Fibroblast of skin of right quadriceps (primary cell): ENCODE measurements around the gene SIX3.

ENCODE experiments used
- DNase-seq: peaks from one replicate; pipeline ENCODE4 v3.0.0-alpha.2; 2013

The SIX3 gene

DNA sequence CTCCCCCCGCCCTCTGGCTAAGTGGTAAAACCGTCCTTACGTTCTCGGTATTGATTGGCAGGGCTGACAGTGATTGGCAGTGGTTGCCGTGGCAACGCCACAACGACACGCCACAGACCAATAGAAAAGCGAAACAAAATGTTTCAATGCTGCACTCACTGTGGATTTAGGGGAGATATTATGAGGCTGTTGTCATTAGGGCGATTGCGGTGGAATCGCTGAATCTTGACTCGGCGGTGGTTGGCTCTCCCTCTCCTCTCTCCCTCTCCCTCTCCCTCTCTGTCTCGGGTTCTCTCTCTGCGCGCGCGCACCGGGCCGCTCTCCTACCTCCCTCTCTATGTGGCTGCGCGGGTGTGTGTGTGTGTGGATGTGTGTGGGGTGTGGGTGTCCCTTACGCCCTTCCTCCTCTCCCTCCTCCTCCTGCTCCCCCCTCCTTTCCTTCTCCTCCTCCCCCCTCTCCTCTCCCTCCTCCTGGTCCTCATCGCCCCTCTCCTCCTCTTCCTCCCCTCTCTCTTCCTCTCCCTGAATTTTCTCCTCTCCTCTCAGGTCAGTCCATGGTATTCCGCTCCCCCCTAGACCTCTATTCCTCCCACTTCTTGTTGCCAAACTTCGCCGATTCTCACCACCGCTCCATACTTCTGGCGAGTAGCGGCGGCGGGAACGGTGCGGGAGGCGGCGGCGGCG lies at the start of gene SIX3:
Gene SIX3, plus strand, starts transcription at position 152 of the 684 bp plus-strand sequence. Its CDS starts 403 bp downstream, at position 555.
- DNase-seq: no peak

DNA sequence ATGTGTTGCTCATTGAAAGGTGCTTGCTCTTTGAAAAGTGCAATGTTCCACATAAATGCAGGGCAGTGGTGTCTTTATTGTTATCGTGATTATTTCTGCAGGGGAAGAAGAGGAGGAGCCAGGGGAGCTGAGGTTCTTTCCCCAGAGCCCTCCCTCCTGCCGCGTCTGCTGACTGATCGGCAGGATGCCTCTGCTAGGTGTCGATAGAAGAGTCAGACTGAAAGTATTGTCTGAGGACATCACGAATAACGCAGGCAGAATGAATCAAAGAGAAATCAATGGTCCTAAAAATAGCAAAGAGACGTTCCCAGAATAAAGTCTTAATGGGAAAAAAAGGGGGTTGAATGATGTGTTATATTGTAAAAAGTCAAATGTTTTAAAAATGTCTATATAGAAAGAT lies 47.4 kb upstream of the SIX3 start:
- no peak for DNase-seq

DNA sequence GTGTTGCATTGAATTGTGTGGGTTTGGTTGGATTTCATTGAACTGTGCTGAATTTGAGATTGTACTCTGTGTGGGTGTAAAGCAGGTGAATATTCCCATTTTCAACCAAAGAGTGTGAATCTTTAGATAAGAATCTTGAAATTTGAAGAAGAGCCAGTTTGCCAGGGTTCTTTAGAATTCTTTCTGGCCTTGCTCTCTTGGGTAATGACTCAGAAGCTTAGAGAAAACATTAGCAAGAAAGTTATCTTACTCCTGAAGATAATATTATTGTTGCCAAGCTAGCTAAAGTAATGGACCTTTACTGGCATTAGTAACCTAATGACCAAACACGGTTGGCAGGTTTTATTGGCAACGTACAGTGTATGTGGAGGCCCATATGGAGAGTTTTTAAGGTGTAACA lies 46.4 kb upstream of the SIX3 start:
- DNase-seq: no peak

GRCh38 chr2:44897406-44897805 lies 44.1 kb upstream of the SIX3 start:
- DNase-seq: no peak

GRCh38 chr2:44902217-44903137 lies 39.0 kb upstream of the SIX3 start:
- DNase-seq: no peak

DNA sequence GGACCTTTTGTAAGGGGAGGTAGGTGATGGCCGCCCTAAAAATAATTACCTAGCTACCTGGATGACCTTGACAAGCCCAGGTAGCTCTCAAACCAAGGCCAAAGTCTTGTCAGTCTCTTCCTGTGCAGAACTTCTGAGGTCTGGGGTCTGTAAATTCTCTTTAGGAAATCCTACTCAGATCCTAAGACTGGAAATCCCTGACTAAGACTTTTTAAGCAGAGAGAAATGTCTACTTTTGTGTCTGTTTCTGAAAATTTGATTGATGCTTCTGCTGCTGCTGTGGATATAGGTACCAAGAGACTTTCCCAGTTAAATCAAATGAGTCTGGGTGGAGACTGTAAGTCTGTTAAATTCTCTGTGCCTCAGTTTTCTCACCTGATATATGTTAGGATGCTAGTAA lies 36.9 kb upstream of the SIX3 start:
- DNase-seq: no peak

DNA sequence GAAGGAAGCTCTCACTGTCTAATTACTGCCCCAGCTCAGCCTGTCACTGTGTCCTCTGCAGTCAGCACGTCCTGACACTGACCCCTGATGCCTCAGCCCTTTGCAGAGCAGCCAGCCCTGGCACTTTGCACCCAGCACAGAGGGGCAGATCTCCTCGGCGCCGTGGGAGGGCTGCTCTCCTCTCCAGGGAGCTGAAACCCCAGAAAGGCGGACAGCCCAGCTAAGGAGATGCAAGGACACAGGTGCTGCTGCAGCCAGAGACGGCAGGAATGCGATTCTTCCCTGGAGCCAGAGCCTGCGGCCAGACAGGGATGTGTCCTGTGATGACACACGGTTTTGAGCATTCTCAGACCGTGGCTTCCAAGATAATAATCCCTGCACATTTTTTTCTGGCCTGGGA lies 34.5 kb upstream of the SIX3 start:
- DNase-seq: no peak

GRCh38 chr2:44909831-44910230 lies 31.7 kb upstream of the SIX3 start:
- DNase-seq: no peak

- peak; percentile 4 for DNase-seq
These were observed 28.8 kb upstream of the SIX3 start for GRCh38 chr2:44912660-44913059.

DNA sequence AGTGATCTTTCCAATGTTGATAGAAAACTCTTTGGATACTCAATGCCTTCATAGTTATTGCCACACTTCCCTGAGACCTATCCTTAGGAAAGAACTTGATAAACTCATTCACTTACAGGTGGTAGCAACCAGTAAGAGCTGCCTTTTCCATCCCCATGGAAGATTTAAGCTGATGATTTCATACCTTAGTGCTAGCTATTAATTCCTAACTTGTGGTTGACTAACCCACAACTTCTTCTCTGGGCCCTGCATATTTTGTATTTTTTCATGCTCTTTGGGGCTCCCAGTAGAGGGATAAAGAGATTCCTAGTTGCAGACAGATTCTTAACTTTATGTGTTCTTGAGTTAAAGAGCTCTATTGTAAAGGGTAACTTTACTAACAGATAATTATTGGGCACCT lies 25.2 kb upstream of the SIX3 start:
- DNase-seq: no peak

- no peak for DNase-seq
These were observed 23.3 kb upstream of the SIX3 start for GRCh38 chr2:44918095-44918775.

DNA sequence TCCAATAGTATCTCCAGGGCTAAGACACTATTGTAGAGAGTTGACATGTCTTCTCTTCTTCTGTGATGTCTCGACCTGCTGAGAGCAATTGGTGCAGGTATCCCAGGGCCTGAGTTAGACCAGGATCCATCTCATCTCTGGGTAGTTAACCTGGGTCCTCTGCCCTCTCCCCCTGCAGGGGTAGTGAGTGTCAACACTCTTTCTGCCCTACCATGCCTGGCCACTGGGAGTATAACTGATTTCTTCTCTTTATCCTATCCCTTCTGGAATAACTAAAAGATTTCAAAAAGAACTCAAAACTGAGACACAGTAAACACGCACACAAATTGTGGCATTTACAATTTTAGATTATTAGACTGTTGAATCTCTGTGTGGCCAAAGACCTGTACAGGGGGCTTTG lies 20.8 kb upstream of the SIX3 start:
- no peak for DNase-seq

DNA sequence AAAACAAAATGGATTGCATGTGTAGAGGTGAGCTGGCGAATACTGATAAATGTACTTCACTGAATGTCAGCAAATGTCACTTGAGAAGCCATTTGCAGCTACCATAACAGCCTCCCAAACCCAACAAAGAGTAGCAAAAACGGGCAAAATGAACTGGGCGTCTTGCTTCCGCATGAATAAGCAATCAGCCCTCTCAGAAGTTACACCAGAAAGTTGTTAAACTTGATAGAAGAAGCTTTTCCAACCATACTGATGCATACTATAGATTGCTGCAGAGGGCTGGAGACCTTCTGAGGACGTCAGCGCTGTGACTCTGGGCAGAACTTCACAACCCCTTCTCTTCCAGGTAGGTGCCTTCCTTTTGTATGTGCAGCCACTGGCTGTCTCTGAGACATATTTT lies 18.7 kb upstream of the SIX3 start:
- no peak for DNase-seq

DNA sequence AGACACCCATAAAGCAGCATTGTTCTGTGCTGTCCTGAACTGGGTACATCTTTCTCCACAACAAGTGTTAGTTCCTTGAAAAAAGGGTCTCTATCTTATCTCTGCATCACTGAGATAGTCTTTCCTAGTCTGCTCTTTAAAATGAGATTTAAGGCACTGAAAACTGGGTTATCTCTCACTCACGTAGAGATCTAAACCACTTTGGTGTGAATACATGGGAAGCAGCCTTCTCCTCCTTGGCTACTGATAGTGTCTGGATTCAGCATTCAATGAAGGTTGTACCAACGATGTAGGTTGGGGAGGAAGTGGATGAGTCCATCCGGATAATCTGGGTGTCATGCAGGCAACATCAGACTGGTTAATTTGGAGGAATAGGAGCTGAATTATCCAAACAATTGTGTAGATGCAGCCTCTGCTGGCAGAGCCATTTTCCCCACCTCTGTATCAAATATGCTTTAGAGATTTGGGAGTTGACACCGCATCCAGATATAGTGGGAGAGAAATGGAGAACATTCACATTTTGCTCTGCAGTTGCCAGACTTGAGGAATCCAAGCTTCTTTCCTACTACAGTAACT lies 15.9 kb upstream of the SIX3 start:
- no peak for DNase-seq

DNA sequence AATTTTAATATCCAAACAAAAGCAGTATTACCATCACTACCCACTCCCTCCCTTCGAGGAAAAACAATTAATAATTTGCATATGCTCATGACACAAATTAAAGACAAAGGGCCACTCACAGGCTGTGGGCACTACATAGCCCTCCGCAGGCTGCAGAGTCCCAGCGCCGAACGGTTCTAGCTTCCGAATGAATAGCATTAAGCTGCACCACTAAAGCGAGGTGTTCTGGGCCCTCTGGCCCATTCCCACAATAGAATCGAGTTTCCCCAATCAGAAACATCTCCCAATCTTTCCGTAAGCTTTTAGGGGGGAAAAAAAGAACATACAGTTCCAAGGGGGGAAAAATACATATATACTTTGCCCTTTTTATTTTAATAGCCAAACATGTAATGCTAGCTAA lies 14.5 kb upstream of the SIX3 start:
- DNase-seq: no peak

- no peak for DNase-seq
These were observed 13.5 kb upstream of the SIX3 start for GRCh38 chr2:44927985-44928482.

- no peak for DNase-seq
These were observed 12.9 kb upstream of the SIX3 start for GRCh38 chr2:44928483-44929158.

DNA sequence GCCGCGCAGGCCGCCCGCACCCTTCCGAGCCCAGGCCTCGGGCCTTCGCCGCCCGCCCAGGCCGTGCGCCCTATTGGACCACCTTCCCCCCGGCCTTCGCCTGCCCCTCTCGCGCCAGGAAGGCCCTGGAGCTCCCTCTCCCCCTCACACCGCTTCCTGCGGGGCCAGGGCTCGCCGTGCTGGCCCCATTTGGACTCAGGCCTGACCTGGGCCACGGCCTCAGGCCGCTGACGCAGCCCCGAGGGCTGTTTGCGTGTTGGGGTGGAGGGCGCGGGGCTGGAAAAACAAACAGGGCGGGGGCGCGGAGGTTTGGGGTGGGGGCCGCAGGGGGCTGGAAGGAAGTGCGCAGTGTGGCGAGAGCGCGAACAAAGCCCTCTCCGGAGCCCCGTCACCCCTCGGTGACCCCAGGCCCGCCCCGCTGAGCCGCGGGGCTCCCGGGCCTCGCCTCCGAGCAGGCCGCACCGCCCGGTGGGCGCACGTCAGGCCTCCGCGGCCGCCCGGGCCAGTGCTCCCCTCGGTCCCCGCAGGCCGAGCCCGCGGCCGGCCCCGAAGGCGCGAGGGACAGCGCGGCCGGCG lies 12.3 kb upstream of the SIX3 start:
- DNase-seq: no peak

DNA sequence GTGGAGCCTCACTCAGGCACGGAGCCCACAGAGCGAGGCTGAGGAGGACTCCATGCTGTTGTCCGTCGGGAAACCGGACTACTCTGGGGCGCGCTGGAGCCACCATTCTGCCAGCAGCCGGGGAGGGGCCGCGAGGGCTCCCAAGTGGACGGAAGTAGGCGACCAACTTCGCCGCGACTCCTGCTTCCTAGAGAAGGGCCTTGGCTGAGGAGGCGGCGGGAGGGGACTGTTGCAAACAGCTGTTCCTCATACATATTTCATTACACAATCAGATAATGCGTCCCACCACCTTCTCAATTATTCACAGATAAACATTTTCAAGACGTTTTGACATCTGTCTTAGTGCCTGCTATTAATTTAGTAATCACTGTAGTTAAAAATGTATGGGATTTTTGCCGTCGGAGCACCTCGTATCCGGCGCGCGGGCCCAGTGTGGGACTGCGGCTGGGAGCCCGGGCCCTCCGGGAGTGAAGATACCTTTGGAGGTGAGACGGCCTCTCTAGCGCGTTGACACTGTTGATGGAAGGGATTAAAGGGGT lies 11.7 kb upstream of the SIX3 start:
- no peak for DNase-seq

GRCh38 chr2:44930274-44931197 lies 11.0 kb upstream of the SIX3 start:
- DNase-seq: no peak
